ENCODE data around the gene DAB2IP.

DAB2IP gene

GRCh38 chr9:121714075-121714705 lies 62.8 kb downstream of the DAB2IP start:
- Histone ChIP-seq H3K9me3 (ENCODE audit: control insufficient read depth, insufficient read depth, low read length) (no peaks in the 10 kb centered on the region), H3K4me3 (ENCODE audit: low read depth, low read length) (no peak overlapping the region), H3K36me3 (ENCODE audit: control insufficient read depth, insufficient read depth, low read length) (no peaks in the 10 kb centered on the region), H3K27me3 (ENCODE audit: control insufficient read depth, insufficient read depth, low read length) (no peaks in the 10 kb centered on the region), H3K9ac (ENCODE audit: low read depth, low read length) (no peak overlapping the region), H3K4me1 (ENCODE audit: control insufficient read depth, insufficient read depth, low read length) (peaks cover 4% of the 10 kb centered on the region)

DNA sequence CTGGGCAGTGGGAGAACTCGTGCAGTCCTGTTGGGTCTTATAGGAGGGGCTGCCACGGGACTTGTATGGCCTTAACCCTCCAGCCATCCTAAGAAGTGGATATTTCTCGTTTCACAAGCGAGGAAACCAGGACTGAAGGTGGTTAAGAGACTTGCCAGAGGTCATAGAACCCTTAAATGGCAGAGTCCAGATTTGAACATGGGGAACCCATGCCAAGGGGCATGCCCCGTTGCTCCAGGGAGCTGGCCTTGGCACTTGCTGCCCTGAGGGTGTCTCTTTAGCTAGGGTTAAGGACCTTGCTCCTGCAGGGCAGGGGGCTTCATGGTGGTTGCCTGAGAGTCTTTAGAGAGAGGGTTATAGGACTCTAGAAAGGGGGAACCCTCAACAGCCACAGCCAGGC lies 63.4 kb downstream of the DAB2IP start:
- Histone ChIP-seq H3K9me3 (ENCODE audit: control insufficient read depth, insufficient read depth, low read length) (no peaks in the 10 kb centered on the region), H3K36me3 (ENCODE audit: control insufficient read depth, insufficient read depth, low read length) (no peaks in the 10 kb centered on the region), H3K27me3 (ENCODE audit: control insufficient read depth, insufficient read depth, low read length) (no peaks in the 10 kb centered on the region), H3K4me3 (ENCODE audit: low read depth, low read length) (no peak overlapping the region), H3K4me1 (ENCODE audit: control insufficient read depth, insufficient read depth, low read length) (peaks cover 4% of the 10 kb centered on the region), H3K9ac (ENCODE audit: low read depth, low read length) (no peak overlapping the region)

GRCh38 chr9:121717141-121717991 lies 65.9 kb downstream of the DAB2IP start:
- Histone ChIP-seq H3K9me3 (ENCODE audit: control insufficient read depth, insufficient read depth, low read length) (no peaks in the 10 kb centered on the region), H3K4me1 (ENCODE audit: control insufficient read depth, insufficient read depth, low read length) (peaks cover 13% of the 10 kb centered on the region), H3K4me3 (ENCODE audit: low read depth, low read length) (no peak overlapping the region), H3K27me3 (ENCODE audit: control insufficient read depth, insufficient read depth, low read length) (no peaks in the 10 kb centered on the region), H3K9ac (ENCODE audit: low read depth, low read length) (no peak overlapping the region), H3K36me3 (ENCODE audit: control insufficient read depth, insufficient read depth, low read length) (no peaks in the 10 kb centered on the region)

DNA sequence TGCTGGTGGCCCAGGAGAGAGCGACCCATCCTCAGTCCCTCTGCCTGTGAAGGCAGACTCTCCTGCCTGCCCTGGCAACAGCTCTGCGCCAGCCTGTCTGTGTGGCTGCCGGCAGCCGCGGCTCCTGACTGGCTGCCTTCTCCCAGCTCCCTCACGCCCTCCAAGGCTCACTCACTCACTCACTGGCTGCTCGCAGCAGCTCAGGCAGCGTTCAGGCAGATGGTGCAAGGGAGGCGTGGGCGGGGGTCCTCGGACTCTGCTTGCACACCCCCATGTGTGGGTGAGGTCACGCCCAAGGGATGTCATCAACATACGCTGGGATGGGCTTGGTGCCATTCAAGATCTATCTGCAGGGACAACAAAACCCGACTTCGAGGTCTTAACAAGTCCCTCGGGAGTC lies 66.7 kb downstream of the DAB2IP start:
- no peak overlapping the region for H3K4me3 ChIP-seq (ENCODE audit: low read depth, low read length)
- H3K9ac ChIP-seq (ENCODE audit: low read depth, low read length) = no peak overlapping the region
- H3K9me3 ChIP-seq (ENCODE audit: control insufficient read depth, insufficient read depth, low read length) = no peaks in the 10 kb centered on the region
- no peaks in the 10 kb centered on the region for H3K27me3 ChIP-seq (ENCODE audit: control insufficient read depth, insufficient read depth, low read length)
- H3K36me3 ChIP-seq (ENCODE audit: control insufficient read depth, insufficient read depth, low read length) = no peaks in the 10 kb centered on the region
- peaks cover 13% of the 10 kb centered on the region for H3K4me1 ChIP-seq (ENCODE audit: control insufficient read depth, insufficient read depth, low read length)

DNA sequence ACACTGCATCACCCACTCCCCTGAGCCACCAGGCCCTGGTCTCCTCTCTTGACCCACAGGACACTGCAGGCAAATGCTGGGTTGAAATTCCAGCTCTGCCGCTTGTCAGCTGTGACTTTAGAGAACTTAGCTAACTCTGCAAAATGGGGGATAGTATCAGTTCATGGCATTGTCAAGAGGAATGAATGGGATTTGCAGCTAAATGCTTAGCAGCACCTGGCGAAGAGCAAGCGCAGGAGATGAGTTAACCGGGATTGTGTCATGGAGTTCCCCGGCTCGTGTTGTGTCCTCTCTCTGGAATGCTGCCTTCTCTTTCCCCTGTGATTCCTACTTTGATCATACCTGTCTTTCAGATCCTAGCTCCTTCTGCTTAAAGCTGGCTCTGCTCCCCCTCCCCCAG lies 67.1 kb downstream of the DAB2IP start:
- no peaks in the 10 kb centered on the region for H3K27me3 ChIP-seq (ENCODE audit: control insufficient read depth, insufficient read depth, low read length)
- H3K9ac ChIP-seq (ENCODE audit: low read depth, low read length) = no peak overlapping the region

DNA sequence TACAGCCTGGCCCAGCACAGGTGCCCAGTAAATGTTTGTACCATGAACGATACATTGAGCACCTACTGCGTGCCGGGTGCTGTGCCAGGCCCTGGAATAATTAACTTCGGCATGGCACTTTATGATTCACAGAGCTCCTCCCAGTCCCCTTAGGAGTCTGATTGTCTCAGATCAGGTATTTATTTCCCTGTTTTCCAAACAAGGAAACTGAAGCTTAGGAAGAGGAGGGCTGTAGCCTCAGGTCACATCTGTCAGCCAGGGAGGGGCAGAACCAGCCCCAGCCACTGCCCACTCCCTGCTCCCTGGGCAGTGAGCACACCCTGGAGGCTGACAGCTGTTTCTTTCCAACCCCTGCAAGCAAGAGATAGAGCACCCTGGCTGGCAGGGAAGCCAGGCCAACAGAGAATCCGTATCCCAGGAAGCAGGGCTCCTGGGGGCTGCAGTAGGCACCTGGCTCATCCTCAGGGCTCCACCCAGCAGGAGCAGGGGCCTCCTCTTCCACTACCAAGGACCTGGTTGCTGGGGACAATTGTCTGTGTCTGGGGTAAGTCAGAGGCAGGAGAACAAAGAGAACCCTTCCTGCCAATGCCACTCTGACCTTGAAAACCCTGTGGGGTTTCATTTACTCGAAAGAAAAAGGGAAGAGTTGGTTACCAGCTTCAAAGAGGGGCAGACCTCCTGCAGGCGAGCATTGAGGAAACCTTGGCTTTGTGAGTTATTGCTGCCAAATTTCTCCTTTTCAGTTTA lies 69.0 kb downstream of the DAB2IP start:
- Histone ChIP-seq H3K27me3 (ENCODE audit: control insufficient read depth, insufficient read depth, low read length) (no peaks in the 10 kb centered on the region), H3K4me3 (ENCODE audit: low read depth, low read length) (no peak overlapping the region), H3K9me3 (ENCODE audit: control insufficient read depth, insufficient read depth, low read length) (no peaks in the 10 kb centered on the region), H3K4me1 (ENCODE audit: control insufficient read depth, insufficient read depth, low read length) (peaks cover 13% of the 10 kb centered on the region), H3K9ac (ENCODE audit: low read depth, low read length) (peak overlapping the region; percentile 37), H3K36me3 (ENCODE audit: control insufficient read depth, insufficient read depth, low read length) (peaks cover 7% of the 10 kb centered on the region)

More for the DNA sequence above, 67.1 kb downstream of the DAB2IP start:
- Histone ChIP-seq H3K4me3 (ENCODE audit: low read depth, low read length) (no peak overlapping the region), H3K9me3 (ENCODE audit: control insufficient read depth, insufficient read depth, low read length) (no peaks in the 10 kb centered on the region), H3K4me1 (ENCODE audit: control insufficient read depth, insufficient read depth, low read length) (peaks cover 13% of the 10 kb centered on the region), H3K36me3 (ENCODE audit: control insufficient read depth, insufficient read depth, low read length) (peaks cover under 1% of the 10 kb centered on the region)

DNA sequence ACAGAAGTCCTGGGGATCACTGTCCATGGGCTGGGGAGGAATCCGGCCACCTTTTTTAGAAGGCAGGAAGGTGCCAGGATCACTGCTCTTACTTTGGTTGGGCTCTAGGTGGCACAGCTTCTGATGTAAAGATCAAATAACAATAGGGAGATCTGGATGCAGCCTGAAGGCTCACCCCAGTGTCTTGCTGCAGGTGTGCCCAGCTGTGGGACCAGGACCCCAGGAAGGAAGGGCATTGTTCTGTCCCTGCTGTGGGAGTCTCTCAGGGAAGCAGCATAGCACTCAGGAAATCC lies 69.6 kb downstream of the DAB2IP start:
- Histone ChIP-seq H3K36me3 (ENCODE audit: control insufficient read depth, insufficient read depth, low read length) (peaks cover 7% of the 10 kb centered on the region), H3K9ac (ENCODE audit: low read depth, low read length) (no peak overlapping the region), H3K27me3 (ENCODE audit: control insufficient read depth, insufficient read depth, low read length) (no peaks in the 10 kb centered on the region), H3K9me3 (ENCODE audit: control insufficient read depth, insufficient read depth, low read length) (no peaks in the 10 kb centered on the region), H3K4me1 (ENCODE audit: control insufficient read depth, insufficient read depth, low read length) (peaks cover 13% of the 10 kb centered on the region), H3K4me3 (ENCODE audit: low read depth, low read length) (no peak overlapping the region)

- H3K9ac ChIP-seq (ENCODE audit: low read depth, low read length) = no peak overlapping the region
- H3K4me3 ChIP-seq (ENCODE audit: low read depth, low read length) = no peak overlapping the region
- peaks cover 7% of the 10 kb centered on the region for H3K36me3 ChIP-seq (ENCODE audit: control insufficient read depth, insufficient read depth, low read length)
- H3K9me3 ChIP-seq (ENCODE audit: control insufficient read depth, insufficient read depth, low read length) = no peaks in the 10 kb centered on the region
- H3K27me3 ChIP-seq (ENCODE audit: control insufficient read depth, insufficient read depth, low read length) = no peaks in the 10 kb centered on the region
- peaks cover 13% of the 10 kb centered on the region for H3K4me1 ChIP-seq (ENCODE audit: control insufficient read depth, insufficient read depth, low read length)
These were observed 70.3 kb downstream of the DAB2IP start for GRCh38 chr9:121721770-121722169.

GRCh38 chr9:121725008-121725775 lies 73.8 kb downstream of the DAB2IP start:
- no peaks in the 10 kb centered on the region for H3K27me3 ChIP-seq (ENCODE audit: control insufficient read depth, insufficient read depth, low read length)
- peaks cover 10% of the 10 kb centered on the region for H3K36me3 ChIP-seq (ENCODE audit: control insufficient read depth, insufficient read depth, low read length)
- no peak overlapping the region for H3K9ac ChIP-seq (ENCODE audit: low read depth, low read length)
- no peaks in the 10 kb centered on the region for H3K9me3 ChIP-seq (ENCODE audit: control insufficient read depth, insufficient read depth, low read length)
- no peak overlapping the region for H3K4me3 ChIP-seq (ENCODE audit: low read depth, low read length)
- peaks cover 9% of the 10 kb centered on the region for H3K4me1 ChIP-seq (ENCODE audit: control insufficient read depth, insufficient read depth, low read length)

DNA sequence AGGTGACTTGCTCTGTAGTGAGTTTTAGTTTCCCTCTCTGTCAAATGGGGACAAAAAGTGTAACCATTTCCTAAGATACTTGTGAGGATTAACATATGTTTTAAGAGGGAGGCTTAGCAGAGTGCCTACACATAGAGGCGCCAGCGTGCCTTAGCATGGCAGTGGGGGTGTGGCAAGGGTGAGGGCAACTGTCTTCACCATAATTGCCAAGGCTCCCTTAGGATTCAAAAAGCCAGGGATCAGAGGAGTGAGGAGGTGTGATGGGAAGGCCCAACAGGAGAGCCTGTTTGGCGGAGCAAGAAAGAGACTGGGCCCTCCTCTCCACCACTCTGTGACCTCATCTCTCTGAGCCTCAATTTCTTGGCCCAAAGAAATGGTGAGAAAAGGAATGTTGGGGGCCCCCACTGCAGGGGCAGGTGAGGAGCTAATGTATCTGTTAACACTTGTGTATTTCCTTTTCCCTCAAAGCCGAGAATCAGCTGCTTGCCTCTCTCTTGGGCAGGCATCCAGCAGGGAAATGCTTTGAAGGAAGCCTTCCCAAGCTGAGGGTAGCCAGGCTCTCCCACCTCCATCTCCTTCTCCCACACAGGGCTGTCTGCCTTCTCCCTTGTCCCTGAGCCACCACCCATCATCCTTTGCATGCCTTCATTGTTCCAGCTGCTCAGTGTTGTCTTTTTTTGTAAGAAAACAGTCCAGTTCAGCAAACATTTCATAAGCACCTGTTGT lies 76.0 kb downstream of the DAB2IP start:
- H3K4me1 ChIP-seq (ENCODE audit: control insufficient read depth, insufficient read depth, low read length) = no peaks in the 10 kb centered on the region
- no peak overlapping the region for H3K9ac ChIP-seq (ENCODE audit: low read depth, low read length)
- no peak overlapping the region for H3K4me3 ChIP-seq (ENCODE audit: low read depth, low read length)
- H3K27me3 ChIP-seq (ENCODE audit: control insufficient read depth, insufficient read depth, low read length) = no peaks in the 10 kb centered on the region
- H3K9me3 ChIP-seq (ENCODE audit: control insufficient read depth, insufficient read depth, low read length) = no peaks in the 10 kb centered on the region
- H3K36me3 ChIP-seq (ENCODE audit: control insufficient read depth, insufficient read depth, low read length) = peaks cover 10% of the 10 kb centered on the region

DNA sequence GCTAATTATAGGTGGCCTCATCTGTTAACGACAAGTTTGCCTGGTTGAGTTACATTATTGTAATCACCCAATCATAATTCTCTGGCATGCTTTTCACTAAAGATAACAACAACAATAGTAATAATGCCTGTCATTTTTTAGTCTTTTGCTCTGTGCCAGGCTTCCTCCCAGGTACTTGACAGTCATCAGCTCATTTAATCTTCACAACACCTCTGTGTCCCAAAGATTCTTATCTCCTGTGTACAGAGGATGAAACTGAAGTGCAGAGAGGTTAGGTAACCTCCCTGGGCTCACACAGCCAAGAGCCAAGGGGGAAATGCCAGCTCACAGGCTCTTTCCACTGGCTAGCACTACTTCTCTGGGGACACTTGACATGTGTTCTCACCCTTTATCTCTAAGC lies 77.5 kb downstream of the DAB2IP start:
- no peaks in the 10 kb centered on the region for H3K4me1 ChIP-seq (ENCODE audit: control insufficient read depth, insufficient read depth, low read length)
- no peak overlapping the region for H3K4me3 ChIP-seq (ENCODE audit: low read depth, low read length)
- no peak overlapping the region for H3K9ac ChIP-seq (ENCODE audit: low read depth, low read length)
- H3K9me3 ChIP-seq (ENCODE audit: control insufficient read depth, insufficient read depth, low read length) = no peaks in the 10 kb centered on the region
- no peaks in the 10 kb centered on the region for H3K27me3 ChIP-seq (ENCODE audit: control insufficient read depth, insufficient read depth, low read length)
- peaks cover 6% of the 10 kb centered on the region for H3K36me3 ChIP-seq (ENCODE audit: control insufficient read depth, insufficient read depth, low read length)
